HG02588 (cell line): ENCODE measurements around the gene CLSTN1.
"Not testable (repeated sequence)": the region's sequence is repeated elsewhere in the genome, so short reads cannot be mapped to it uniquely, and the experiment has no call there.

Experiments
- ATAC-seq: cut with Tn5 transposase; IDR thresholded peaks from one replicate; pipeline ENCODE4 v1.9.1; 2021; ENCODE audit warnings: mild to moderate bottlenecking, moderate library complexity; ENCODE audit not compliant: unreplicated experiment

CLSTN1 gene

DNA sequence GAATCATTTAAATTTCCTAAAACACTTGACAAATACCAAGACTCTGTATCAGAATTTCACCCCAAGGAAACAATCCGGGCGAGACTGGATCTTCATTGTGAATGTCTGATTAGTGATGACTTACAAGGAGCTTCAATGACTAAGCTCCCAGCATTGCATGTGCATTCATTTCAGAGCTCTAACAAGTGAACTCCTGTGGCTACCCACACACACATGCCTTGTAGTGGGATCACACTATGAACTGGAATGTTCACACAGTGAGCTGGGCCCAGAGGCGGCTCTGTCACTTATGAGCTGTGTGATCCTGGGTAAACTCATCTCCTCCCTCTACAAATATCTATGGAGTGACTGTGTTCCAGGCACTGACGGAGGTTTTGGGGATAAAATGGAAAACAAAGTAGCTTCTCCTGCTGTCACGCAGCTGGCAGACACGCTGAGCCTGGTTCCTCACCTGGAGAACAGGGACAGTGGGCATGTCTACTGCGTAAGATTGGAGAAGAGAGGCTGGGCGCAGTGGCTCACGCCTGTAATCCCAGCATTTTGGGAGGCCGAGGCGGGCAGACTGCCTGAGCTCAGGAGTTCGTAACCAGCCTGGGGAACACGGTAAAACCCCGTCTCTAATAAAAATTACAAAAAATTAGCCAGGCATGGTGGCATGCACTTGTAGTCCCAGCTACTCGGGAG, 56.9 kb downstream of the CLSTN1 start:
- ATAC-seq: no peak

DNA sequence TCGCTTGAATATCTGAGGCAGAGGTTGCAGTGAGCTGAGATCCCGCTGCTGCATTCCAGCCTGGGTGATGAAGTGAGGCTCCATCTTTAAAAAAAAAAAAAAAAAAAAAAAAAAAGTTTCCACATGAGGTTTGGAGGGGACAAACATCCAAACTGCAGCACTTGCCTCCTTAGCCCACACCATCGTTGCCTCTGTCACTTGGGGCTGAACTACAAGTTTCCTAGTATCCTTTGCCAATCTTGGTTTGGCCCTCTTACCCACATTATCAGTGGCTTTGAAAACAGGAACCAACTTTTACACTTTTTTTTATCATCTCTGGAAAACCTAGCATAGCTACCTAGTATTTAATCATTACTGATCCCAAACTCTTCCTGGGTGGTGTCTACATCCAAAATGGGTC, 59.2 kb downstream of the CLSTN1 start:
- no peak for ATAC-seq

GRCh38 chr1:9763914-9764313, 59.9 kb downstream of the CLSTN1 start:
- no peak for ATAC-seq

DNA sequence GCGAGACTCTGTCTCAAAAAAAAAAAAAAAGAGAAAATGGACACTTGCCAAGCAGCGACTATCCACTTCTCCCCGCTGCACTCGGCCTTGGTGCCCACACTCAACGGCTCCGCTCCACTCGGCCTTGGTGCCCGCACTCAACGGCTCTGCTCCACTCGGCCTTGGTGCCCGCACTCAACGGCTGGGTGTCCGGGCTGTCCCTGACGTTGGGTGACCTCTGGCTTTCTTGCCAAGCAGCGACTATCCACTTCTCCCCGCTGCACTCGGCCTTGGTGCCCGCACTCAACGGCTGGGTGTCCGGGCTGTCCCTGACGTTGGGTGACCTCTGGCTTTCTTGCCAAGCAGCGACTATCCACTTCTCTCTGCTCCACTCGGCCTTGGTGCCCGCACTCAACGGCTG, 61.3 kb downstream of the CLSTN1 start:
- ATAC-seq: not testable (repeated sequence)

- no peak for ATAC-seq
Observed at GRCh38 chr1:9761855-9762254, 61.9 kb downstream of the CLSTN1 start.

DNA sequence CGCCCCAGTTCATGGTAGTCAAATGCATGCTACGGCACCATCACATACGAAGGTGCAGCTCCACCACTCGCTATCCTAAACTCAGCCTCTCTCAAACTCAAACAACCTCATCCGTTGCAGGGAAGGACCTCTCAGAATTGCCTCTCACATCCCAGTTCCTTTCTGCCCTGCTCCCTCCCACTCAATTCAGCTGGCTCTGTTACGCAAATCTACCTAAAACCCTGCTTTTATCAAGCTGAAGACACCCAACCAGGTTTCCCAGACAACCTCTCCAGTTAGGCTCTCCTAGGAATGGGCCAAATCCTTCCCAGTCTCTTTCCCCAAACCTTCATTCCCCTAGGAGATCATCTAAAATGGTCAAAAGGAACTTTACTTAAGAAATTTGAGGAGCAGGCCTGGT, 62.9 kb downstream of the CLSTN1 start:
- ATAC-seq: no peak

- no peak for ATAC-seq
Observed at GRCh38 chr1:9759939-9760338, 63.8 kb downstream of the CLSTN1 start.

DNA sequence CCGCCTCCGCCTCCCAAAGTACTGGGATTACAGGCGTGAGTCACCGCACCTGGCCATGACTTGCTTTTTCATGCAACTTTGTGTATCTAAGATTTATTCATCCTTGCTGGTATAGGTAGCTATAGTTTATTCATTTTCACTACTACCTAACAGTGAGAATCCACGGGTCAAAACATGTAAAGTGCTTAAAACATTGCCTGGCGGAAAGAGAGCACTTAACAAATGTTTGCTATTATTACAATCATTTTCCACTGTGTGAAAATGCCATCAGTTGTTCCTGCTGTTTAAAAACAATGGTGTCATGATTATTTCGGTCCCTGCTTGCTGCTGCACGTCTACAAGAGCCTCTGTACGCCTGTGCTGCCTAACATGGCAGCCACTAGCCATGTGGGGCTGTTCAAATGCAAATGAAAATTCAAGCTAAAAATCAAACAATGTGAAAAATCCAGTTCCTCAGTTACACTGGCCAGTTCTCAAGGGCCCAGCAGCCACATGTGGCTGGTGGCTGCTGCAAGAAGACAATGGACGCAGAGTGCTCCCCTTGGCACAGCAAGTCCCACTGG, 65.1 kb downstream of the CLSTN1 start:
- ATAC-seq: no peak

- no peak for ATAC-seq
Observed at GRCh38 chr1:9755441-9755995, 68.2 kb downstream of the CLSTN1 start.

GRCh38 chr1:9753121-9753531, 70.6 kb downstream of the CLSTN1 start:
- ATAC-seq: no peak

DNA sequence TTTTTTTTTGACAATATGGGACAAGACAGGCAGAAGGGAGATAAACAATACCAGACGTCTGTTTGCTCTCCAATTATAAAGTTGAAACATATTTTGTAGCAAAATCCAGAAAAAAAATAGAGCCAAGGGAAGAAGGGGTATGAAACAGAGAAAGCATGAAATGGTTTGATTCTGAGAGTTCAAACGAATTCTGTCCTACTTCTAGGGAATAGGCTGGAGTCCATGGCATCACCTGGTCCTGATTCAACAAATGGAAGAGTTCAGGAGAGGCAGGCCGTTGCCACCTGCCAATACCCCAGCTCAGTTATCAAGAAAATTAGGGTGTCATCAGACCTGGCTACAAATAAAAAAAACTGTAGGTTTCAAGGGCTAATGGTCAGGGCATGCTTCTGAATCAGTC, 71.8 kb downstream of the CLSTN1 start:
- ATAC-seq: no peak

DNA sequence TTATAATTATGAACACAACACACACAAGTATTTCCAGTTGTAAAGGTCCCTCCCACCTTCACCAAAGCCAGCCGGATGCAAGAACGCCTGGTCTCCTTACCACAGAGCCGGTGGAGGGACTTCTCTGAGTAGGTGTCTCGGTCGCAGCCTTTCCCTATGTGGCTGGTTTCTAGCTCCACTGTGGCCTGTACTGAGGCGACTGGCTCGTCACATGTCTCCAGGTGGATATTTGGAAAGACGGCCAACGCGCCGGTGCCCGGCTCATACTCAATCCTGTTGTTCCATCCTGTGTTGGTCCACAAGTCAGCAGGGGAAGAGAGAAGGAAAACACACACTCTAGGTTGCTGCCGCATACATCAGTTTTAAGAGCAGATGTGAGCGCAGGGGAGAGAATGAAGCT, 74.4 kb downstream of the CLSTN1 start:
- no peak for ATAC-seq

GRCh38 chr1:9748391-9748790, 75.4 kb downstream of the CLSTN1 start:
- ATAC-seq: not testable (repeated sequence)

- ATAC-seq: no peak
Observed at GRCh38 chr1:9746651-9747050, 77.1 kb downstream of the CLSTN1 start.

DNA sequence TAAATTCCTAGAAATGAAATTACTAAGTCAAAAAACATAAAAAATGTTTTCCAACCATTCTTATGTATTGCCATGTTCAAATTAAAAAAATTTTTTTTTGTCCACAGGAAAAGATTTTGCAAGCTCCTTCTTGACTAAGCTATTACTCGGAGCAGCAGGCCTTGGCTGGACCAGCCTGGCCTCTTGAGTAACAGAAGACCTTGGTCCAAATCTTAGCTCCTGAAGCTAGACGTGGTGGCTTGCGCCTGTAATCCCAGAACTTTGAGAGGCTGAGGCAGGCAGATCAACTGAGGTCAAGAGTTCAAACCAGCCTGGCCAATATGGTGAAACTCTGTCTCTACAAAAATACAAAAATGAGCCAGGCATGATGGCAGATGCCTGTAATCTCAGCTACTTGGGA, 77.6 kb downstream of the CLSTN1 start:
- ATAC-seq: no peak

GRCh38 chr1:9744106-9744799, 79.5 kb downstream of the CLSTN1 start:
- ATAC-seq: no peak

DNA sequence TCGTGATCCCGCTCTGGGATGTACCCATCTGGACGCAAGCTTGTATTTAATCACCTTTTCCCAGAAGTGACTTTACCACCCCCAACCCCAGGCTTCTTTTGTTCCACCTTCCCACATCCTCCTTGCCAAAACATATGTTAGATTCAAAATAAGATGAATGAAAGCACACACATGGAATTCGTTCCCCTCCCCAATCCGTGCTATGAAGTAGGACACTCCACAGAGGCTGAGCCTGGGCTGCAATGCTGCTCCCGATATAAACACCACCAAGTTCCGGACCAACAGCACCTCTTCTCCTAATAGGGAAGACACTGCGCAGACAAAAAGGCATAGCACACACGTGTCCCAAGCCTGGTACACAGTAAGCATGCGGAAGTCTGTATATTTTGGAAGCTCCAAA, 86.1 kb downstream of the CLSTN1 start:
- ATAC-seq: no peak

GRCh38 chr1:9737057-9737456, 86.7 kb downstream of the CLSTN1 start:
- ATAC-seq: no peak

GRCh38 chr1:9736241-9736640, 87.5 kb downstream of the CLSTN1 start:
- no peak for ATAC-seq

DNA sequence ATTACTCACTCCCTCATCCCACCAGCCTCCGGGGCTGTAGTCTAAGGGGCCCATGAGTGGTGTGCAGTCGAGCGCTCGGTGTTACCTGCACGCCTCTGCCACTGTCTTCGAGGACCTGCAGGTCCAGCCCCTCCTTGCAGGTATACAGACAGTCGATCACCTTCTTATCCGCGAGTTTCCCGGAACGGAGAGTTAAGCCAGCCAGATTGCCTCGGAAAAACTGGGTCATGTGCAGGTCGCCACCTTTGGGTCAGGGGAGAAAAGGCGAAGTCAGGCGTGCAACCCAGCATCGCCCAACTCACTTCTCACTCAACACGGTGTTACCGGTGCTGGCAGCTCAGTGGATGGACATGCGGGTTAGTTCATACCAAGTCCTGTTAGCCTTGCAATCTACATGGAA, 88.0 kb downstream of the CLSTN1 start:
- no peak for ATAC-seq

DNA sequence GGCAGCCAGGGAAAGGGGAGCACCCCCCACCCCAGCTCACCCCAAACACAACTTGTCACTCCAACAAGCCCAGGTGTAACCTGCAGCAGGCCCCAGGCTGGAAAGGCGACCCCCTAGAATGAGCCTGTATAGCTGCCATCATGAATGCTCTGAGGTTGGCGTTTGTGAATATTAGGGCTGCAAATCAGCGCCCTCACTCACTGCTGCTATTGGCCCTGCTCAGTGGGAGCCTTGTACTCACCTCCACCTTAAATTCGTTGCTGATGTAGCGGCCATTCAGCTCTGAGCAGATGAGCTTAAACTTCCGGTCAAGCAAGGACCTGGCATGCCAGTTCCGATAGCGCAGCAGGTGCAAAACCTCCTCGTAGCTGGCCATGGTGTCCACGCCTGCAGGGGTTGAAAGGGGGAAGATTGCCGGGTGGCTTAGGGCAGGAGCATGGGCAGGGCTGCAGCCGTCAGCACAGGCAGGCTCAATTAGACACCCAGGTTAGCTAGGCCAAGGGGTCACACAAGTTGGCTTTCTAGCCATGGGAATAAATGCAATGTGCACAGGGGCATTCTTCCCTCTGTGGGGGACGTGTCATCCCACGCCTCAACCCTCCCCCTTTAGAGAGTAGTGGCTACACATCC, 90.5 kb downstream of the CLSTN1 start:
- ATAC-seq: no peak
